Duodenal mucosa (tissue), 2 donors: ENCODE data around the gene APOL3.
A peak's percentile ranks its signal among the peaks of the same experiment; 100 is the strongest.
"Not testable (repeated sequence)": the region's sequence is repeated elsewhere in the genome, so short reads cannot be mapped to it uniquely, and the experiment has no call there.

Experiments
- H3K27ac ChIP-seq: one replicate; pipeline ENCODE4 v1.7.0; 2013; ENCODE audit warnings: low read depth, low read length
- H3K27me3 ChIP-seq, 2 donors: one replicate each; pipeline ENCODE4 v1.7.0; 2013; ENCODE audit warnings: low read length in 2 of 2, control low read depth in 1 of 2; ENCODE audit not compliant: insufficient read depth in 2 of 2, control insufficient read depth in 1 of 2
- H3K36me3 ChIP-seq, 2 donors: one replicate each; pipeline ENCODE4 v1.7.0; 2013; ENCODE audit warnings: low read length in 2 of 2, control low read depth in 1 of 2; ENCODE audit not compliant: insufficient read depth in 2 of 2, control insufficient read depth in 1 of 2
- H3K4me1 ChIP-seq, 2 donors: one replicate each; pipeline ENCODE4 v1.7.0; 2013; ENCODE audit warnings: low read length in 2 of 2, control low read depth in 1 of 2; ENCODE audit not compliant: insufficient read depth in 2 of 2, control insufficient read depth in 1 of 2
- H3K4me3 ChIP-seq, 2 donors: one replicate each; pipeline ENCODE4 v1.7.0; 2013; ENCODE audit warnings: low read length in 2 of 2, low read depth in 1 of 2
- H3K9ac ChIP-seq, 2 donors: one replicate each; pipeline ENCODE4 v1.7.0; 2013; ENCODE audit warnings: low read length in 2 of 2, low read depth in 1 of 2
- H3K9me3 ChIP-seq, 2 donors: one replicate each; pipeline ENCODE4 v1.7.0; 2013; ENCODE audit warnings: low read length in 2 of 2, control low read depth in 1 of 2; ENCODE audit not compliant: control insufficient read depth in 1 of 2

APOL3 gene

DNA sequence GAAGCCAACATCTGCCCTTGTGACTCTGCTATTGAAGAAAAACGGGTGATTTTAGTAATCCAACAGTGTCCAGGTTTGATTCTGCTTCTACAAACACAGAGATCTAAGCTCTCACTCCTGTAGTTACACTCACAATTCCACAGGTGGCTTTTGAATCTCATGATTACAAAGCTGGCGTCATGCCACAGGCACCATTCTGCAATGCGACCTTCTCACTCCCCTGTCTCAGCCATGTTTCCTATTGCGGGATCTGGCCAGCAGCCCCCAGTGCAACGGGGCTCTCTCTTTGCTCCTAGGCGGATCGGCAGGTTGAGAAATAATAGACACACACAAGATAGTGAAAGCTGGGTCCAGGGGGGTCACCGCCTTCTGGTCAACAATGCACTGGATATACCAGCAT, 42.4 kb upstream of the APOL3 start:
- peak overlapping the region in 1 of 2 donors; percentile 3 for H3K4me3 ChIP-seq
- H3K4me1 ChIP-seq, result peaks cover 17 to 24% of the 10 kb centered on the region in 2 donors
- not testable (repeated sequence) for H3K9me3 ChIP-seq, H3K27ac ChIP-seq, H3K36me3 ChIP-seq, H3K27me3 ChIP-seq
- H3K9ac ChIP-seq, result peak overlapping the region in 1 of 2 donors; percentile 5

DNA sequence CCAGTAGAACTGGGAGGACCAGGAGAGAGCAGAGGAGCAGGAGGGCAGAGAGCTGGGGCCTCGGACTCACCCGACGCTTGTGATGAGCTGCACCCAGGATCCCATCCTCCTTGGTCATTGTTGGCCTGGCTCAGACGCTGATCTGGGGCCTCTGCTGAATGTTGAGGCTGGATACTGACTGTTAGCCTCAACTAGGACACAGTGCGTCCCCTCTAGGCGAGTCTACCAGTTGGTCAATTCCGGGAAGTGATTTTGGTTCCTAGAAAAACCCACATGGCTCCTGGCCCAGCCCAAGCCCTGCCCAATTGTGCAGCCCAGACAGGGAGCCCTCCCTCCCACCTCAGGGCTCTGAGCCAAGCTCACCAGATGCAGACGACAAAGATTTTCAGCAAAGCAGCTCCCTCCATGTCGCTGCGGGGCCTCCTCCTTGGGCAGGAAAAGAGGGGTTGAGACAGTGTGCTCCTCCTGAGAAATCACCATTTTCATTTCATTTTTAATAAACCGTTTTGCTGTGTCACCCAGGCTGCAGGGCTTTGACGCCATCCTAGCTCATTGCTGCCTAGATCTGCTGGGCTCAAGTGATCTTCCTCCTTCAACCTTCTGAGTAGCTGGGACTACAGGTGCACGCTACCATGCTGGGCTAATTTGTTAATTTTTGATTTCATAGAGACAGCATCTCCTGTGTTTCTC, 41.2 kb upstream of the APOL3 start, which contains the start of gene APOL4:
Gene APOL4, minus strand, starts transcription at position 180 of the 690 bp plus-strand sequence. Its CDS starts 75 bp downstream, at position 105.
- H3K9me3 ChIP-seq, result no peaks in the 10 kb centered on the region
- peak within 1 kb of the TSS in 1 of 2 donors; percentile 26 for H3K4me3 ChIP-seq
- H3K36me3 ChIP-seq, result no peaks in the 10 kb centered on the region
- H3K27me3 ChIP-seq, result no peaks in the 10 kb centered on the region
- H3K4me1 ChIP-seq, result peaks cover 29 to 33% of the 10 kb centered on the region in 2 donors
- H3K9ac ChIP-seq, result peak within 1 kb of the TSS in 1 of 2 donors; percentile 5
- no peak within 1 kb of the TSS for H3K27ac ChIP-seq

GRCh38 chr22:36201025-36201424, 40.5 kb upstream of the APOL3 start:
- not testable (repeated sequence) for H3K4me3 ChIP-seq, H3K9ac ChIP-seq, H3K27ac ChIP-seq, H3K9me3 ChIP-seq, H3K27me3 ChIP-seq, H3K36me3 ChIP-seq
- peaks cover 32 to 38% of the 10 kb centered on the region in 2 donors for H3K4me1 ChIP-seq

DNA sequence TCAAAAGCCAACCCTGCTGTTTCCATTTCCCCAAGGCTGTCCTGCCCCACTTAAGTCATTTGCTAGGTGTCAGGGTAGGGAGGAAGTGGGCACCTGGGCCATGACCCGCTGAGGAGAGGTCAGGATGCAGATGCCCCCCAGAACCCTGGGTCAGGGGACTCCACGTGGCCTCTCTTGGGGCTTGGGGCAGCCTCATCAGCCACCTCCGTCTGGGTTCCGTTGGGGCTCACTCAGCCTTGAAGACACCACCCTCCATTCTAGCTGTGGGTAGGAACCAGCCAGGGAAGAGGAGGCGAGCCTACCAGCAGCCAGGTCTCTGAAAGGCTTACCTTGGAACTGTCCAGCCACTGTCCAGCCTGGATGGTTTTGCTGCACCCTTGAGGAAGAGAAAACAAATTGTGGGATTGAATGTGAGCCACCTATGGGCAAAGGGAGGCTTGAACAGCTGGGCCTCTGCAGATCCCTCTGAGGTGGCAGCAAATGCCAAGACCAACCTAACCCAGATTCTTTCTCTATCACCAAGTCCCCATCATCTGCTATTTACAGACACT, 38.5 kb upstream of the APOL3 start:
- peaks cover 0 to 3% of the 10 kb centered on the region in 2 donors for H3K36me3 ChIP-seq
- no peak overlapping the region for H3K27ac ChIP-seq

DNA sequence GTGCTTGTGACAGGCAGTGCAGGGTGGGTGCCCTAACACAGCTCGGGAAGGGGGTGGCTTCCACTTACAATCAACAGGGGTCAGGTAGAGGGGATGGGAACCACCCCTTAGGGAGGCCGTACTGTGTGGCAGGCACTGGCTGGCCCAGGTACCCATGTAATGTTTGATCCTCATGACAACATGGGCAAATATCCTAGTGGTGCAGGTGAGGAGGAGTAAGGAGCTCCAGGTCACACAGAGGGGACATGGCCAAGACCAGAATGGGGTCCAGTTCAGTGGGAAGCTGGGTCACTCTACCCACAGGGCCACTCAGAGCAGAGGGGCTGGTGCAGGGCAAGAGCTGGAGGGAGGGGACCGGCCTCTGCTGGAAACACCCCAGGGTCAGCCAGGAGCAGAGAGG, 38.0 kb upstream of the APOL3 start:
- Histone ChIP-seq H3K36me3 (peaks cover 0 to 3% of the 10 kb centered on the region in 2 donors), H3K27ac (no peak overlapping the region), H3K4me1 (peaks cover 23 to 28% of the 10 kb centered on the region in 2 donors), H3K27me3 (no peaks in the 10 kb centered on the region), H3K9ac (no peak overlapping the region), H3K9me3 (no peaks in the 10 kb centered on the region), H3K4me3 (no peak overlapping the region)

More for the DNA sequence above, 38.5 kb upstream of the APOL3 start:
- H3K9me3 ChIP-seq, result no peaks in the 10 kb centered on the region
- peaks cover 29 to 33% of the 10 kb centered on the region in 2 donors for H3K4me1 ChIP-seq
- H3K4me3 ChIP-seq, result no peak overlapping the region
- H3K9ac ChIP-seq, result no peak overlapping the region
- H3K27me3 ChIP-seq, result no peaks in the 10 kb centered on the region

- Histone ChIP-seq H3K27me3 (no peaks in the 10 kb centered on the region), H3K4me3 (no peak overlapping the region), H3K27ac (peak overlapping the region; percentile 16), H3K9ac (no peak overlapping the region), H3K36me3 (peaks cover 0 to 3% of the 10 kb centered on the region in 2 donors), H3K9me3 (no peaks in the 10 kb centered on the region), H3K4me1 (peaks cover 21 to 22% of the 10 kb centered on the region in 2 donors)
These were observed 37.1 kb upstream of the APOL3 start for GRCh38 chr22:36197514-36198146.

DNA sequence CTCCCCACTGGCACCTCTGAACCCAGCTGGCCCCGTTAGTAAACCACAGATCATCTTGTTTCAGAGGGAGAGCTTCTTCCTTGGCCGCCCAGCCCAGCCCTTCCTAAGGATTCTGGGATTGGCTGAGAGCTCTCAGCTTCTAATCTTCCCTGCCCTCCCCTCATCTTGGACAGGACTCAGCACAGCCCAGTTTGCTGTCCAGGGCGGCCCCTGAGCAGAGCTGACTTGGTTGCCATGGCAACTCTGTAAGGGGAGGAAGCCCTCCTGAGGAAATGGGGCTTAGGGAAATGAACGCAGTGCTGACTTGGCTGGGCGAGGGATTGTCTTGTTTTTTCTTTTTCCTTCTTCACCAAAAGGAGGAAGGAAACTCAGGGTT, 36.5 kb upstream of the APOL3 start:
- Histone ChIP-seq H3K9me3 (no peaks in the 10 kb centered on the region), H3K4me1 (peaks cover 21 to 22% of the 10 kb centered on the region in 2 donors), H3K36me3 (peaks cover 0 to 3% of the 10 kb centered on the region in 2 donors), H3K9ac (no peak overlapping the region), H3K27me3 (no peaks in the 10 kb centered on the region), H3K4me3 (no peak overlapping the region), H3K27ac (no peak overlapping the region)

- Histone ChIP-seq H3K36me3 (peaks cover 0 to 3% of the 10 kb centered on the region in 2 donors), H3K9me3 (no peaks in the 10 kb centered on the region), H3K27ac (no peak overlapping the region), H3K4me1 (peaks cover 19 to 22% of the 10 kb centered on the region in 2 donors), H3K4me3 (no peak overlapping the region), H3K27me3 (no peaks in the 10 kb centered on the region), H3K9ac (no peak overlapping the region)
These were observed 35.9 kb upstream of the APOL3 start for GRCh38 chr22:36196254-36197064.

- Histone ChIP-seq H3K27ac (no peak overlapping the region), H3K4me1 (peaks cover 17 to 22% of the 10 kb centered on the region in 2 donors), H3K9ac (no peak overlapping the region), H3K9me3 (no peaks in the 10 kb centered on the region), H3K36me3 (peaks cover 0 to 3% of the 10 kb centered on the region in 2 donors), H3K27me3 (no peaks in the 10 kb centered on the region), H3K4me3 (no peak overlapping the region)
These were observed 34.4 kb upstream of the APOL3 start for GRCh38 chr22:36194971-36195370.
